Right atrium auricular region (tissue), 2 donors: ENCODE measurements around the gene CPOX. TPM values are rescaled to one million over a fixed set of nuclear protein-coding genes. Genes with fewer than 3 reads are reported as not detected.

Experiments
- DNase-seq: peaks from one replicate; pipeline ENCODE4 v3.0.0-alpha.2; 2019; ENCODE audit warnings: low spot score
- H3K27ac ChIP-seq, 2 donors: fragments of 200-600 bp; sonication (generic); 1 replicate in 1 of 2; 2 replicates in 1 of 2; pipeline ENCODE4 v1.5.1; 2016 to 2019
- H3K27me3 ChIP-seq, 2 donors: fragments of 200-600 bp; sonication (generic); one replicate each; pipeline versions ENCODE4 v1.5.1 to v1.6.0; 2017 to 2019
- H3K36me3 ChIP-seq: fragments of 200-600 bp; sonication (generic); one replicate; pipeline ENCODE4 v1.5.1; 2016
- H3K4me1 ChIP-seq, 2 donors: fragments of 200-600 bp; sonication (generic); one replicate each; pipeline versions ENCODE4 v1.5.1 to v1.6.0; 2017 to 2019
- H3K4me3 ChIP-seq, 2 donors: fragments of 200-600 bp; sonication (generic); 1 replicate in 1 of 2; 2 replicates in 1 of 2; pipeline ENCODE4 v1.5.1; 2017 to 2019; ENCODE audit warnings: mild to moderate bottlenecking in 1 of 2, moderate library complexity in 1 of 2
- H3K9me3 ChIP-seq, 2 donors: fragments of 200-600 bp; sonication (generic); one replicate each; pipeline ENCODE4 v1.5.1; 2019
- CTCF ChIP-seq, 2 donors: fragments of 200-600 bp; sonication (generic); IDR thresholded peaks; one replicate each; pipeline ENCODE4 v1.5.1; 2019; ENCODE audit warnings: antibody characterized with exemption in 2 of 2
- total RNA-seq, 2 donors: library from RNA; depleted of rRNA; stranded (reverse); fragments of >200 nt; gene quantifications; one replicate each; pipeline ENCODE4 v1.1.0, GENCODE V29; 2016

The CPOX gene
- total RNA-seq, 2 donors from 2014 or later = 7.8 to 9.1 TPM

DNA sequence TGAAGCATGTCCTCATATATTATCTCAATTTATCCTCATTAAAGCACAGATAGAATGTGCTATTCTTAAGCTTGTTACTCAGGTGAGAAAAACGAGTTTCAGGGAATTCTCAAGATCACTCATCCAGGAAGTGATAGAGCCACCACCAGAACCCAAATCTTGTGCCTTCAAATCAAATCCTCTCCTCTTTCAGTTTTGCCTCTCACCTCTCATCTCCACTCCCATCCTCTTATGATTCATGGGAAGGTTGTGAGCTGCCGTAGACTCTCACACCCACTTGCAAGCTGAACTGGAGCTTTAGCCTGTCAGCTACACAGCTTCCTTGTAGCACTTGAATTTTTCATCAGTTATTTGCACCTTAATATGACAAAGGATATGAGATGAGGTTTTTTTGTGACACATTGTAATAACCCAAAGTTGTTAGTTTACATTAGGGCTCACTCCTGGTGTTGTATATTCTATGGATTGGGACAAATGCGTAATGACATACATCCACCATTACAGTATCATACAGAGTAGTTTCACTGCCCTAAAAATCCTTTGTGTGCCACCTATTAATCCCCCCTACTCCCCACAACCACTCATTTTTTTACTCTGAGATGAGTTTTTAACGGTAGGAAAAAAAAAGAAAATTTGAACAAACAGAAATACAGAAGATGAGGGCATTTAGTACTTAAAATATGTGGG, 35.9 kb downstream of the CPOX start:
- Histone ChIP-seq H3K36me3 (no peaks in the 10 kb centered on the region), H3K9me3 (no peaks in the 10 kb centered on the region), H3K27me3 (no peaks in the 10 kb centered on the region), H3K27ac (no peak overlapping the region), H3K4me3 (no peak overlapping the region), H3K4me1 (no peaks in the 10 kb centered on the region)
- no peak for TF ChIP-seq CTCF (IDR thresholded peaks at IDR 0.05)
- no peak for DNase-seq

DNA sequence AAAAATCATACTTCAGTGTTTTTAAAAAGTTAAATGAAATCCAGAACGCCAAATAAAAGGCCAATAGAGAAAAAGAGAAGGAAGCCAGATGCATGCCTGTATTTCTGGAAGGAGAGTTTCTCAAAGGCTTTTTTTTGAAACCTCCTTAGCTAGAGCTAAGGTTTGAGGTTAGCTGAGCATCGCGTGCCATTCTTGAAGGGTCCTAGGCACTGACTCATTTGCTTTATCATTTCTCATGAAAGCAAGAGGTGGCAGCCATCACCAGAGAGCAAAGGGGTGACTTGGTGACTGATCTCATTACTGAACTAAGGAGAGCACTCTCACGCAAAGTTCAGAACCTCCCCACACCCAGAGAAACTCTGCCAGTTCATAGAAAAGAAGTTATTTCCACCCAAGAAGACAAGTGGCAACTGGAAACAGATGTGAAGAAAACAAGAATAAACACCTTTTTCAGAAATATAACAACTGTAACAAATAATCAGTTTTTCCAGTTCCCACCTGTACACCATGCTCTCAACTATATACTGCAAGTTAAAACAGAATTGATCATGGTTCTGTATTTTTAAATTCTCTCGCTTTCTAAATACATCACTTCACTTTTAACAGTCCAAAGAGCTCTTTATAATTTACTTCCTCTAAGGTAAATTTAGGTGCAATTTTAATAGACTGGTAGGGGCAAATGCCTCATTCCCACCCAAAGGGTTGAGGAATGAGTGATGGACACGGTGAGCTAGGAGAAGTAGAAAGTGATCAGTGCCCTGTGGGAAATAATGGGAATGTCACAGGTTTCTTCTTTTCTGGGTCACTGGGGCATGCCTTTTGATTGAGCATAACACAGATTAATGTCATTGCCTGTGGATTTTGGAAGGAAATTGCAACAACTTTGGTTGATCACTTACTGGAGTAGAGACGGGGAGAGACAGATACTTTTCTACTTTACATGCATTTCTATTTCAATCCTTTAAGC, 37.0 kb downstream of the CPOX start:
- Histone ChIP-seq H3K27me3 (no peaks in the 10 kb centered on the region), H3K36me3 (no peaks in the 10 kb centered on the region), H3K4me3 (no peak overlapping the region), H3K9me3 (no peaks in the 10 kb centered on the region), H3K27ac (no peak overlapping the region), H3K4me1 (no peaks in the 10 kb centered on the region)
- no peak for DNase-seq
- no peak for TF ChIP-seq CTCF (IDR thresholded peaks at IDR 0.05)

DNA sequence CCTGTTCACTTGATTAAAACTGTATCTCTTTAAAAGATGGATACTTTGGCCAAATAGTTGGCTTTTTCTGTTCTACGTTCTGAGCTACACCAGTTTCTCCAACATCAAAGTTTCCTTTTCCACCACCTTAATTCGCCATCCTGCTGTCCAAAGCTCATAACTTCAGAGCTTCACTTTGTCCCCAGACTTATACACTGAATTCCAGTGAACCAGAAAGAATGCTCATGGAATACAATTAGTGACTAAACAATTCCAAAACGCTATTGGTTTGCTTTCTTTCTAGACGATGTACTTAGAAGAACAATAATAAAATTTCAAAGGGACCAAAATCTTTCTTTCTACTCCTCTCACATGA, 38.4 kb downstream of the CPOX start:
- TF ChIP-seq CTCF (IDR thresholded peaks at IDR 0.05) = no peak
- DNase-seq = no peak
- Histone ChIP-seq H3K36me3 (no peaks in the 10 kb centered on the region), H3K27me3 (no peaks in the 10 kb centered on the region), H3K9me3 (no peaks in the 10 kb centered on the region), H3K4me3 (no peak overlapping the region), H3K27ac (no peak overlapping the region), H3K4me1 (no peaks in the 10 kb centered on the region)

DNA sequence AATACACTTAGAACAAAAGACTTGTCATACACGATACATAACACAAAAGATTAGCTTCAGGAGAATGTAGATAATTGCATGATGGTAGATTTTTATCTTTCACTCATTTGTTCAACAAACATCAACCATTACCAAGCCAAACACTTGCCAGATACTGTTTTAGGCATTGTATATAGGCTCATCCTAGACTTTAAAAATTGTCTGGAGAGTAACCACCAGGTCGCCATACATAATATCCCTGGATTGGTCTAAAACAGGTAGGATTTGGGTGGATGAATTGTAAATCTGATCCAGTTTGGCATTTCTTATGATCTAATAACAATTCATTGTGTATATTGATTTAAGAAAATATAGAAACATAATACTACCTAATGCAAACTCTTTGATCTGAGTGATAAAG, 38.8 kb downstream of the CPOX start:
- no peaks in the 10 kb centered on the region for H3K27me3 ChIP-seq
- H3K4me3 ChIP-seq = no peak overlapping the region
- no peak for TF ChIP-seq CTCF (IDR thresholded peaks at IDR 0.05)
- no peaks in the 10 kb centered on the region for H3K4me1 ChIP-seq
- H3K27ac ChIP-seq = no peak overlapping the region
- no peaks in the 10 kb centered on the region for H3K9me3 ChIP-seq
- no peak for DNase-seq
- no peaks in the 10 kb centered on the region for H3K36me3 ChIP-seq

DNA sequence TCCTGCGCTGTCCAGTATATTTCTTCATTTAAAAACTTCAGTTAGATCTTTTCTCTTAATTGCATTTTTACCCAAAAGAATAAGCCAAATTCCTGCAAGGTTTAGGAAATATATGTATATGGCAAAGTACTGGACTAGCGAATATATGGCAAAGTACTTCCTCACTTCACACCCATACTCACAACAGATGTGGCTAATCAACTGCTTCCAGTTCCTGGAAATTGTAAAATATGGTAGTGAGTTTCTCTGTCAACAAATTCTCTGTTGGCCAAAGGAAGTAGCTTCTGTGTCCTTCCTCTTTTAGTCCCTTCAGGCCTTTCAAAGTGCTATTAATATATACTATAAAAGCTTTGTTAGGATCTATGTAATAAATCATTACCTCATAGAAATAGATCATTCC, 39.7 kb downstream of the CPOX start:
- H3K27me3 ChIP-seq = no peaks in the 10 kb centered on the region
- H3K36me3 ChIP-seq = no peaks in the 10 kb centered on the region
- TF ChIP-seq CTCF (IDR thresholded peaks at IDR 0.05) = no peak

More for the DNA sequence above, 39.7 kb downstream of the CPOX start:
- no peaks in the 10 kb centered on the region for H3K4me1 ChIP-seq
- no peak overlapping the region for H3K4me3 ChIP-seq
- H3K9me3 ChIP-seq = no peaks in the 10 kb centered on the region
- no peak for DNase-seq
- no peak overlapping the region for H3K27ac ChIP-seq
